SH-SY5Y (cell line): ENCODE results near the gene CROCC2.

ENCODE experiments used
- GATA2 ChIP-seq: IDR thresholded peaks from 2 replicates; pipeline ENCODE4 v1.6.1; 2011; ENCODE audit warnings: mild to moderate bottlenecking, low read depth, low read length
- GATA3 ChIP-seq: IDR thresholded peaks from 2 replicates; pipeline ENCODE4 v1.6.1; 2011; ENCODE audit warnings: low read depth, mild to moderate bottlenecking, low read length, moderate library complexity

Gene CROCC2

DNA sequence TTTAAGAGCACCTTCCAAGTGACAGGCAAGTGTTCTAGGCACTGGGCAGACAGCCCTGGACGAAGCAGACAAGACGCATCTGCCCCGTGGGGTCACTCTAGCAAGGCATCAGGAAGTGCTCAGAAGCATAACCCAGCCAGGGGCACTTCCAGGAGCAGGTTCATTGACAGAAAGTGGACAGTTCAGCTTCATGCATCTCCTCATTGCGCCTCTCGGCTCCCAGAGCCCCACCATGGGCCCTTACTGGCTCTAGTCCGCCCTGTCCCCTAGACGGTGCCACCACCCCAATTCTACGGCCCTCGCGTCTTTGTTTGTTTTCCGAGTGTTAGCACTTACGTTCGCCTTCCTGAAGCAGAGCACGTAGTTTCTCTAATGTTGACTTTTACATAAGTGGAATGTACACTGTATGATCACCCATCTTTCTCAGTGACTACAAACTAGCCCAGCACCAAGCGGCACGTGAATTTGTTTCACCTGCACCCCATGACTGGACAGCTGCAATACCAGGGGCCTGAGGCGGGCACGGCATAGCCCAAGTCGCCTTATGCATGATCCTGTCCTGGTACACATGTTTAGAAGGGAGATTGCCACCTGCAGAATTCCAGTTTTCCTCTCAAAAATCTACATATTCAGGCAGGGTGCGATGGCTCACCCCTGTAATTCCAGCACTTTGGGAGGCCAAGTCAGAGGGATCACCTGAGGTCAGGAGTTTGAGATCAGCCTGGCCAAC lies 125.5 kb downstream of the CROCC2 start:
- TF ChIP-seq GATA3 (no peak), GATA2 (no peak)

DNA sequence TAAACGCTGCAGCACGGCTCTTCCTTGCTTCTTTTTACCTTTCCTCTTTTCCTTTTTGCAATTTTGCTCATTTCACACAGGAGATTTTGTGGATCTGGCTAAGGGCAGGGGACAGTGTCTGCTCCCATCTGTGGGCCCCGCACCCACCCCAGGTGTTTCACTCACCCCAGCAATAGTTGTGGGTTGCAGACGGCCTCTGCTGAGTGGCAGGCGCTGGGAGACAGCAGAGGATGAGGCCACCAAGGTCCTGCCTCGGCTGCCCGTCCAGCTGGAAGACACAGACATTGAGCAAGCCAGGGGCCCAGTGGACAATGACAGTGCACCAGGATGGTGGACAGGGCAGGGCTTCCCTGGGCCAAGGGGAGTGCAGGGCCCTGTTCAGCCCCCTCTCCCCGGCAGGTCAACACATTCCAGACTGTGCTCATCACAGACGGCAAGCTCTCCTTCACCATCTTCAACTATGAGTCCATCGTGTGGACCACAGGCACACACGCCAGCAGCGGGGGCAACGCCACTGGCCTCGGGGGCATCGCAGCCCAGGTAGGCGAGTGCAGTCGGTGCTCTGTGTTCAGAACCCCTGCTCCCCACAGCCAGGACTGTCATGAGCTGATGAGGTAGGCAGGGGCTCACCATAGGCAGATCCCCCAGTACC lies 127.3 kb downstream of the CROCC2 start:
- TF ChIP-seq GATA3 (no peak), GATA2 (no peak)

- TF ChIP-seq GATA3 (no peak), GATA2 (no peak)
These were observed 127.9 kb downstream of the CROCC2 start for GRCh38 chr2:241033994-241034393.

- TF ChIP-seq GATA3: no peak
These were observed 128.5 kb downstream of the CROCC2 start for GRCh38 chr2:241034490-241035141.

GRCh38 chr2:241035142-241035817 lies 129.1 kb downstream of the CROCC2 start:
- TF ChIP-seq GATA2 (no peak), GATA3 (no peak)

DNA sequence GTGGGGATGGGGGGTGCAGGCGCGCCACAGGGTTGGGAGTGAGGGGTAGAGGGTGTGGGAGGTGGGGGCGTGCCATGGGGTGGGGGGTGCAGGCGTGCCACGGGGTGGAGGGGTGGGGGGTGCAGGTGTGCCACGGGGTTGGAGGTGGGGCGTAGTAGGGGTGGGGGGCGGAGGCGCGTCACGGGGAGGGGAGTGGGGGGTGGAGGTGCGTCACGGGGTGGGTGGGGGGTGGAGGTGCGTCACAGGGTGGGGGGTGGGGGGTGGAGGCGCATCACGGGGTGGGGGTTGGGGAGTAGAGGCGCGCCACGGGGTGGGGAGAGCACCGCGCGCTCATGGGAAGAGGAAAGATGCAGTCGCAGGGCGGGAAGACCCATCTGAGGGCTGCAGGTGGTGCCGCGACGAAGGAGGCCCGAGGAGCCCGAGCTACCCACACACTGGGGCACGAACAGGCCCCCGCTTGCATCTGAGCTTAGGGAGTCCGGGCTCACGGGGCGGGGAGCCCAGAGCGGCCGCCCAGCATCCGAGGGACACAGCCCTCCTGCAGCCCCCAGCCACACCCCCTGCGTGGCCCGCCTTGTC lies 129.8 kb downstream of the CROCC2 start:
- no peak for TF ChIP-seq GATA2
- TF ChIP-seq GATA3: no peak

DNA sequence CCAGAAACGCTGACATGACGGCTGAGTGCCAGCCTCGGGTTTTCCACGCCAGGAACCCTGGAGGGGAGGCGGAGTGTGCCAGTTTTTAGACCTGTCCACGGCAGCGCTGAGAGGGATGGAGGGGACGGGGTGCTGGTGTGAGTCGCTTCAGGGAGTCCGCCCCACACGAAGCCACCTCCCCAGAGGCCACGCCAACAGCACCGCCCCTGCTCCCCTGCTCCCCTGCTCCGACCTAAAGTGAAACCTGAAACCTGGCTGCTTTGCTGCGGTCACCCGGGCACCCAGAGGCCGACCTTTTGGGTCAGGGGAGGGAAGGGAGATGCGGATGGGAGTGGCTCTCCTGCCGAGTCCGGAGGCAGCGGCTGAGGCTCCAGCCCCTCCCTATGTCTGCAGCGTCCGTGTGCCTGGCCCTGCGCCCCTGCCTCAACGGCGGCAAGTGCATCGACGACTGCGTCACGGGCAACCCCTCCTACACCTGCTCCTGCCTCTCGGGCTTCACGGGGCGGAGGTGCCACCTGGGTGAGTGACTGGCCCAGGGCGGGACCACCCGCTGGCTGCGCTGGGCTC lies 130.3 kb downstream of the CROCC2 start:
- TF ChIP-seq GATA3 (no peak), GATA2 (no peak)

GRCh38 chr2:241036964-241037421 lies 130.9 kb downstream of the CROCC2 start:
- no peak for TF ChIP-seq GATA3
- TF ChIP-seq GATA2: no peak

DNA sequence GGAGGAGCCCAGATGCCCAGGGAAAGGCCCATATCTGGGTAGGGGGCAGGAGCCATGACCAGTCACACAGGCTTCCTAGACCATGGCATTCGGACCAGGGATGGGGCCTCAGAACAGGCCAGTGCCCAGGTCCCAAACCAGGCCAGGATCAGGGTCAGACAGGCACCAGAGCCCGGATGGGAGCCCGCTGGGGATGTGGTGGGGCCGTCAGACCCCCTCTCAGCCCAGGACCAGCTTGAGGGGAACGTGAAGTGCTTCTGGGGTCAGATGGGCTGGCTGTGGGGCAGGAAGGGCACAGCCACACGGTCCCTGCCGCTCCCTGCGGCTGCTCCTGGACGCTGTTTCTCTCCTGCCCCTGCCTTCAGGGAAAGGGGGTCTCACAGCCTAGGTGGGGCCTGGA lies 131.4 kb downstream of the CROCC2 start:
- TF ChIP-seq GATA3 (no peak), GATA2 (no peak)

- TF ChIP-seq GATA2 (no peak), GATA3 (no peak)
These were observed 132.4 kb downstream of the CROCC2 start for GRCh38 chr2:241038374-241039180.

DNA sequence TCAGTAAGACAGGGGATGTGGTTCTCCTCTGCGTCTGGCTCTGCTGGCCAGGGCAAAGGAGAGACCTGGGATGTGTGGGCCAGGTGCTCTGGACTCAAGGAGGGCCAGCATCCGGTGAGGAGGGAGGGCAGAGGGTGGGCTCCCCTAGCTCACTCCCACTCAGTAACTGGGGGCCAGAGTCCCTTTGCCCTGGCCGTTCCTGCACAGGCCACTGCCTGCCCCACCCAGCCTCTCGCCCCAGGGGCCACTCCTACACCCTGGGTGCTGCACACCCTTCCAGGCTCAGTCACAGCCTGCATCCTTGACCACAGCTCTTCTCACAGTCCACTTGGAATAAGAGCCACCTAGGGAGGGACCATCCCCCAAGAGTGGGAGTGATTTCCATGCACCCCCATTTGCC lies 133.3 kb downstream of the CROCC2 start:
- TF ChIP-seq GATA2 (no peak), GATA3 (no peak)

DNA sequence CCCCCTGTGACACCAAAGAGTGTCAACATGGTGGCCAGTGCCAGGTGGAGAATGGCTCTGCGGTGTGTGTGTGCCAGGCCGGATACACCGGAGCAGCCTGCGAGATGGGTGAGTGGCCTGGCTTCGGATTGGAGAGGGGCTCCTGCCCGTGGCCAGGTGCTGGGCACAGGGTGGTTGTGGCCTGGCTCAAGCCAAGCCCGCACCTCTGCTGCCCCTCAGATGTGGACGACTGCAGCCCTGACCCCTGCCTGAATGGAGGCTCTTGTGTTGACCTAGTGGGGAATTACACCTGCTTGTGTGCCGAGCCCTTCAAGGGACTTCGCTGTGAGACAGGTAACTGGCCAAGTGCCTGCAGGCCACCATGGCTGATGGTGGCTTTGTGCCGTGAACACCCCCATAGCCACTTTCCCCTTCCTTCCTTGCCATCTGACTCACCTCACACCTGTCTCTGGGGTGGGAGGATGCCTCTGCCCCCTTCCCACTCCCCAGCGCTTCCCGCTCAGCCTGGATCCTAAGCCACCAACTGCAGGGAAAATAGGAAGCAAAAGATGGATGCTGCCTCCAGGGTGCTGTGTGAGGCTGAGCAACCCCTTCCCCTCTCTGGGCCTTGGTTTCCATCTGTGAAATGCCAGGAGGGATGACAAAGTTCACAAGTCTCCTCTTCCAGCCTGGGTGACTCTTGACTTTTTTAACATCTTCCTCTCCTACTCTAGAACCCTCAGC lies 134.1 kb downstream of the CROCC2 start:
- no peak for TF ChIP-seq GATA2
- TF ChIP-seq GATA3: no peak
